ENCODE data around the gene BACH1.
"Not testable (repeated sequence)": the region's sequence is repeated elsewhere in the genome, so short reads cannot be mapped to it uniquely, and the experiment has no call there.

Gene BACH1

GRCh38 chr21:29349702-29350101 is 51.0 kb downstream of the BACH1 start:
- DNase-seq = no peak

- DNase-seq = no peak
Measured at GRCh38 chr21:29350246-29350779, 51.6 kb downstream of the BACH1 start.

- DNase-seq = no peak
Measured at GRCh38 chr21:29351691-29352090, 53.0 kb downstream of the BACH1 start.

- DNase-seq = not testable (repeated sequence)
Measured at GRCh38 chr21:29355043-29355710, 56.5 kb downstream of the BACH1 start.

- DNase-seq = not testable (repeated sequence)
Measured at GRCh38 chr21:29356291-29356690, 57.6 kb downstream of the BACH1 start.

GRCh38 chr21:29356810-29357209 is 58.1 kb downstream of the BACH1 start:
- DNase-seq = not testable (repeated sequence)

GRCh38 chr21:29359718-29360117 is 61.0 kb downstream of the BACH1 start:
- no peak for DNase-seq

- DNase-seq = no peak
Measured at GRCh38 chr21:29360799-29361765, 62.4 kb downstream of the BACH1 start.

- no peak for DNase-seq
Measured at GRCh38 chr21:29362758-29363157, 64.0 kb downstream of the BACH1 start.

GRCh38 chr21:29365661-29366265 is 67.0 kb downstream of the BACH1 start:
- DNase-seq = no peak

GRCh38 chr21:29366532-29366931 is 67.8 kb downstream of the BACH1 start:
- no peak for DNase-seq

- no peak for DNase-seq
Measured at GRCh38 chr21:29367335-29367734, 68.6 kb downstream of the BACH1 start.

GRCh38 chr21:29368906-29369305 is 70.2 kb downstream of the BACH1 start:
- no peak for DNase-seq

- peak in 1 of 2 experiments; percentile 24 for DNase-seq
Measured at GRCh38 chr21:29371464-29371863, 72.7 kb downstream of the BACH1 start.

- peak; percentile 11 to 34 for DNase-seq
Measured at GRCh38 chr21:29372063-29372802, 73.5 kb downstream of the BACH1 start.

GRCh38 chr21:29374481-29374880 is 75.8 kb downstream of the BACH1 start:
- DNase-seq = no peak

- DNase-seq = peak; percentile 37 to 44
Measured at GRCh38 chr21:29376556-29376955, 77.8 kb downstream of the BACH1 start.

- DNase-seq = no peak
Measured at GRCh38 chr21:29377266-29377665, 78.5 kb downstream of the BACH1 start.

GRCh38 chr21:29378832-29379231 is 80.1 kb downstream of the BACH1 start:
- DNase-seq = no peak

GRCh38 chr21:29379517-29380054 is 80.9 kb downstream of the BACH1 start:
- DNase-seq = no peak

- DNase-seq = no peak
Measured at GRCh38 chr21:29382030-29382654, 83.4 kb downstream of the BACH1 start.

All from stimulated activated CD4-positive, alpha-beta T cell treated with anti-CD3 and anti-CD28 coated beads, Interleukin-4, amount 100 ng/mL, for 4 hours (primary cell).